MM.1S (cell line): ENCODE data around the gene DLL3.
"Not testable (repeated sequence)": the region's sequence is repeated elsewhere in the genome, so short reads cannot be mapped to it uniquely, and the experiment has no call there.

Experiments
- DNase-seq: peaks from one replicate; pipeline ENCODE4 v3.0.0-alpha.2; 2015
- H2AFZ ChIP-seq: fragments of 300-600 bp; sonication (generic); 2 replicates; pipeline ENCODE4 v1.6.0; 2016; ENCODE audit warnings: antibody characterized with exemption, low read length
- H3F3A ChIP-seq: fragments of 300-600 bp; sonication (generic); 2 replicates; pipeline ENCODE4 v1.6.1; 2016; ENCODE audit warnings: mild to moderate bottlenecking, antibody characterized with exemption, low read length, moderate library complexity, mixed read lengths; ENCODE audit not compliant: insufficient read depth
- H3K27ac ChIP-seq: fragments of 300-600 bp; sonication (generic); 2 replicates; pipeline ENCODE4 v1.5.1; 2016; ENCODE audit warnings: mild to moderate bottlenecking, low read length
- H3K27me3 ChIP-seq: fragments of 300-600 bp; sonication (generic); replicated peaks from 2 replicates; pipeline ENCODE4 v1.6.0; 2016; ENCODE audit warnings: low read length; ENCODE audit not compliant: insufficient read depth
- H3K36me3 ChIP-seq: fragments of 300-600 bp; sonication (generic); replicated peaks from 2 replicates; pipeline ENCODE4 v1.6.1; 2016; ENCODE audit warnings: mild to moderate bottlenecking, low read length, mixed read lengths; ENCODE audit not compliant: insufficient read depth
- H3K4me1 ChIP-seq: fragments of 300-600 bp; sonication (generic); 2 replicates; pipeline ENCODE4 v1.6.1; 2016; ENCODE audit warnings: low read length, mixed read lengths
- H3K4me2 ChIP-seq: fragments of 300-600 bp; sonication (generic); 2 replicates; pipeline ENCODE4 v1.6.0; 2016; ENCODE audit warnings: low read depth, low read length
- H3K4me3 ChIP-seq: fragments of 300-600 bp; sonication (generic); 2 replicates; pipeline ENCODE4 v1.5.1; 2016; ENCODE audit warnings: low read length, mixed read lengths
- H3K79me2 ChIP-seq: fragments of 300-600 bp; sonication (generic); 2 replicates; pipeline ENCODE4 v1.6.1; 2016; ENCODE audit warnings: mixed run types, low read length, mixed read lengths
- H3K9ac ChIP-seq: fragments of 300-600 bp; sonication (generic); 2 replicates; pipeline ENCODE4 v1.6.1; 2016; ENCODE audit warnings: low read length, mixed read lengths
- H3K9me2 ChIP-seq: fragments of 300-600 bp; sonication (generic); replicated peaks from 2 replicates; pipeline ENCODE4 v1.6.1; 2016; ENCODE audit warnings: mild to moderate bottlenecking, low read length, mixed read lengths; ENCODE audit not compliant: insufficient read depth
- H3K9me3 ChIP-seq: fragments of 300-600 bp; sonication (generic); replicated peaks from 2 replicates; pipeline ENCODE4 v1.6.1; 2016; ENCODE audit warnings: mild to moderate bottlenecking, low read length, mixed read lengths; ENCODE audit not compliant: insufficient read depth
- H4K20me1 ChIP-seq: fragments of 300-600 bp; sonication (generic); 2 replicates; pipeline ENCODE4 v1.6.1; 2016; ENCODE audit warnings: mild to moderate bottlenecking, low read length, moderate library complexity, mixed read lengths; ENCODE audit not compliant: insufficient read depth
- CTCF ChIP-seq: fragments of 300-600 bp; sonication (generic); IDR thresholded peaks from 2 replicates; pipeline ENCODE4 v1.5.1; 2016; ENCODE audit warnings: antibody characterized with exemption, low read length, mixed read lengths
- EZH2 ChIP-seq: fragments of 300-600 bp; sonication (generic); optimal IDR thresholded peaks from 2 replicates; pipeline ENCODE3; 2017; ENCODE audit warnings: low read depth, mild to moderate bottlenecking, antibody characterized with exemption, low read length, mixed read lengths
- EZH2phosphoT487 ChIP-seq: fragments of 300-600 bp; sonication (generic); IDR thresholded peaks from 2 replicates; pipeline ENCODE4 v1.6.1; 2018; ENCODE audit warnings: antibody characterized with exemption, low read length

The DLL3 gene

DNA sequence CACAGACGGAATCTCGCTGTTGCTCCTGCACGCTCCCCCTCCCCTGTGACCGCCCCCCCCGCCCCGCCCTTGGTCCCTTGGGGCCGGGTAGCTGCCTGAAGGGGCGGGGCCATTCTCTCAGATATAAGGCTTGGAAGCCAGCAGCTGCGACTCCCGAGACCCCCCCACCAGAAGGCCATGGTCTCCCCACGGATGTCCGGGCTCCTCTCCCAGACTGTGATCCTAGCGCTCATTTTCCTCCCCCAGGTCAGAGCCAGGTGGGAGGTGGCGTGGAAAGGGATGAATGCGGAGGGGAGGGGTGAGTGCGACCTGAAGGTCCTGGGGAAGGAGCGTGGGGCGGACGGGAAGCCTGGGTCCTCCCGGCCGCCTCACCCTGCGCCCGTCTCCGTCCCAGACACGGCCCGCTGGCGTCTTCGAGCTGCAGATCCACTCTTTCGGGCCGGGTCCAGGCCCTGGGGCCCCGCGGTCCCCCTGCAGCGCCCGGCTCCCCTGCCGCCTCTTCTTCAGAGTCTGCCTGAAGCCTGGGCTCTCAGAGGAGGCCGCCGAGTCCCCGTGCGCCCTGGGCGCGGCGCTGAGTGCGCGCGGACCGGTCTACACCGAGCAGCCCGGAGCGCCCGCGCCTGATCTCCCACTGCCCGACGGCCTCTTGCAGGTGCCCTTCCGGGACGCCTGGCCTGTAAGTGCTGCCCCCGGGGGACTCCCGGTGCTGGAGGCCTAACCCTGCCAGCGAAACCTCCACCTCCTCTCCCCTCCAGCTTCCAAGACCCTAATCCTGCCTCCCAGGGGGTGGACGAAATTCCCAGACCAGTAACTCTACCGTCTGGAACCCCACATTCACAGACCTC is at the start of gene DLL3:
Gene DLL3, plus strand, starts transcription at position 150 of the 845 bp plus-strand sequence. Its CDS starts 28 bp downstream, at position 178.
- Histone ChIP-seq H3K4me2 (peak within 1 kb of the TSS; percentile 86), H3K79me2 (no peaks in the 10 kb centered on the region), H3K9me3 (no peaks in the 10 kb centered on the region), H4K20me1 (no peaks in the 10 kb centered on the region), H3K36me3 (no peaks in the 10 kb centered on the region), H2AFZ (peak within 1 kb of the TSS; percentile 33), H3K9ac (no peak within 1 kb of the TSS), H3K9me2 (no peaks in the 10 kb centered on the region), H3K27ac (no peak within 1 kb of the TSS), H3F3A (no peaks in the 10 kb centered on the region), H3K27me3 (peaks cover 76% of the 10 kb centered on the region), H3K4me1 (peaks cover 14% of the 10 kb centered on the region; the same call in 1 of the 2 replicates), H3K4me3 (peak within 1 kb of the TSS; percentile 44)
- no peak for DNase-seq
- TF ChIP-seq EZH2phosphoT487 (no peak), CTCF (no peak), EZH2 (no peak)

GRCh38 chr19:39449116-39449797 is 49.5 kb upstream of the DLL3 start:
- H2AFZ ChIP-seq, result no peak overlapping the region
- H3K4me3 ChIP-seq, result no peak overlapping the region
- H3K27me3 ChIP-seq, result no peaks in the 10 kb centered on the region
- H3K9me3 ChIP-seq, result no peaks in the 10 kb centered on the region
- H3K9ac ChIP-seq, result no peak overlapping the region
- no peak overlapping the region for H3K4me2 ChIP-seq
- no peaks in the 10 kb centered on the region for H3K36me3 ChIP-seq
- DNase-seq, result no peak
- H4K20me1 ChIP-seq, result peaks cover 11% of the 10 kb centered on the region; the same call in 1 of the 2 replicates
- peaks cover 25% of the 10 kb centered on the region for H3K4me1 ChIP-seq
- H3K9me2 ChIP-seq, result no peaks in the 10 kb centered on the region
- H3F3A ChIP-seq, result peaks cover 15% of the 10 kb centered on the region
- no peak overlapping the region for H3K27ac ChIP-seq
- H3K79me2 ChIP-seq, result peaks cover 93% of the 10 kb centered on the region
- TF ChIP-seq CTCF (no peak), EZH2 (no peak), EZH2phosphoT487 (no peak)

DNA sequence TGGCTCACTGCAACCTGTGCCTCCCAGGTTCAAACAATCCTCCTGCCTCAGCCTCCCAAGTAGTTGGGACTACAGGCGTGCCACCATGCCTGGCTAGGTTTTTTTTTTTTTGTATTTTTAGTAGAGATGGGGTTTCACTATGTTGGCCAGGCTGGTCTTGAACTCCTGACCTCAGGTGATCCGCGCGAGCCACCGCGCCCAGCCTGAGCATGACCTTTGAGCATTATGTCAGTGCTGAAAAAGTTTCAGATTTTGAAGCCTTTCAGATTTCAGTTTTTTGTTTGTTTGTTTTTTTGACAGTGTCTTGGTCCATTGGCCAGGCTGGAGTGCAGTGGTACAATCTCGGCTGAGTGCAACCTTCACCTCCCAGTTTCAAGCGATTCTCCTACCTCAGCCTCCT is 47.5 kb upstream of the DLL3 start:
- H3F3A ChIP-seq, H3K27ac ChIP-seq, H3K9me3 ChIP-seq, H3K27me3 ChIP-seq, H3K9ac ChIP-seq, DNase-seq, H2AFZ ChIP-seq, H3K4me3 ChIP-seq, H3K4me2 ChIP-seq, H3K36me3 ChIP-seq, H3K9me2 ChIP-seq: not testable (repeated sequence)
- peaks cover 15% of the 10 kb centered on the region; the same call in 1 of the 2 replicates for H4K20me1 ChIP-seq
- H3K79me2 ChIP-seq, result peaks cover 88% of the 10 kb centered on the region
- peaks cover 24% of the 10 kb centered on the region for H3K4me1 ChIP-seq
